Esophagus squamous epithelium (tissue), 5 donors: ENCODE measurements around the gene HAUS1. TPM values are rescaled to one million over a fixed set of nuclear protein-coding genes. Genes with fewer than 3 reads are reported as not detected.

Experiments
- DNase-seq: peaks from one replicate; lab custom pipeline; 2025; lab: John Stamatoyannopoulos, UW
- H3K27ac ChIP-seq, 4 donors: fragments of 200-600 bp; sonication (generic); one replicate each; pipeline ENCODE4 v1.5.1; 2016 to 2019; ENCODE audit warnings: mild to moderate bottlenecking in 1 of 4
- H3K27me3 ChIP-seq, 4 donors: fragments of 200-600 bp; sonication (generic); 1 replicate in 3 of 4; 2 replicates in 1 of 4; pipeline versions ENCODE4 v1.5.1 to v1.6.0; 2017 to 2021; ENCODE audit warnings: antibody characterized with exemption in 1 of 4
- H3K36me3 ChIP-seq, 3 donors: fragments of 200-600 bp; sonication (generic); one replicate each; pipeline ENCODE4 v1.5.1; 2016 to 2019
- H3K4me1 ChIP-seq, 3 donors: fragments of 200-600 bp; sonication (generic); one replicate each; pipeline ENCODE4 v1.5.1; 2017 to 2019
- H3K4me3 ChIP-seq, 4 donors: fragments of 200-600 bp; sonication (generic); 1 replicate in 3 of 4; 2 replicates in 1 of 4; pipeline ENCODE4 v1.5.1; 2016 to 2019; ENCODE audit warnings: mild to moderate bottlenecking in 2 of 4, moderate library complexity in 1 of 4
- H3K9me3 ChIP-seq, 3 donors: fragments of 200-600 bp; sonication (generic); one replicate each; pipeline ENCODE4 v1.5.1; 2016 to 2019
- POLR2A ChIP-seq, 4 donors: fragments of 450-650 bp; IDR thresholded peaks; one replicate each; pipeline ENCODE4 v1.6.1; 2017; ENCODE audit warnings: antibody characterized with exemption in 4 of 4, mild to moderate bottlenecking in 4 of 4, moderate library complexity in 3 of 4
- WGBS, 2 donors: methylation state at CpG; one replicate each; pipeline ENCODE4 v1.1.5; 2018; 5-methylcytosine and 5-hydroxymethylcytosine counted together
- intact Hi-C: fragments of 100-400 bp; cut with DNase I; formaldehyde crosslinking; loops from one replicate; pipeline ENCODE4 v1.15.0; 2022
- small RNA-seq, 4 donors: library from RNA; depleted of rRNA; stranded (forward); fragments of <200 nt; gene quantifications; one replicate each; pipeline ENCODE3, GENCODE V24; 2016
- total RNA-seq, 4 donors: library from RNA; depleted of rRNA; stranded (reverse); fragments of >200 nt; gene quantifications; one replicate each; pipeline ENCODE4 v1.1.0, GENCODE V29; 2016
- TF ChIP-seq, protein P1 (sequence below), 6 experiments: fragments of 450-650 bp in 4 of 6; fragments of 200-600 bp in 2 of 6; sonication (generic) in 2 of 6; IDR thresholded peaks; one replicate each; pipeline ENCODE4 v1.5.1; 2016 to 2019; ENCODE audit warnings: antibody characterized with exemption in 6 of 6, mild to moderate bottlenecking in 4 of 6, moderate library complexity in 4 of 6
- donor health status: DM: yes; HTN: yes; CAD: no.

HAUS1 gene
- total RNA-seq, 4 donors from 2014 or later = 21.1 to 57.3 (median 26.7) TPM

DNA sequence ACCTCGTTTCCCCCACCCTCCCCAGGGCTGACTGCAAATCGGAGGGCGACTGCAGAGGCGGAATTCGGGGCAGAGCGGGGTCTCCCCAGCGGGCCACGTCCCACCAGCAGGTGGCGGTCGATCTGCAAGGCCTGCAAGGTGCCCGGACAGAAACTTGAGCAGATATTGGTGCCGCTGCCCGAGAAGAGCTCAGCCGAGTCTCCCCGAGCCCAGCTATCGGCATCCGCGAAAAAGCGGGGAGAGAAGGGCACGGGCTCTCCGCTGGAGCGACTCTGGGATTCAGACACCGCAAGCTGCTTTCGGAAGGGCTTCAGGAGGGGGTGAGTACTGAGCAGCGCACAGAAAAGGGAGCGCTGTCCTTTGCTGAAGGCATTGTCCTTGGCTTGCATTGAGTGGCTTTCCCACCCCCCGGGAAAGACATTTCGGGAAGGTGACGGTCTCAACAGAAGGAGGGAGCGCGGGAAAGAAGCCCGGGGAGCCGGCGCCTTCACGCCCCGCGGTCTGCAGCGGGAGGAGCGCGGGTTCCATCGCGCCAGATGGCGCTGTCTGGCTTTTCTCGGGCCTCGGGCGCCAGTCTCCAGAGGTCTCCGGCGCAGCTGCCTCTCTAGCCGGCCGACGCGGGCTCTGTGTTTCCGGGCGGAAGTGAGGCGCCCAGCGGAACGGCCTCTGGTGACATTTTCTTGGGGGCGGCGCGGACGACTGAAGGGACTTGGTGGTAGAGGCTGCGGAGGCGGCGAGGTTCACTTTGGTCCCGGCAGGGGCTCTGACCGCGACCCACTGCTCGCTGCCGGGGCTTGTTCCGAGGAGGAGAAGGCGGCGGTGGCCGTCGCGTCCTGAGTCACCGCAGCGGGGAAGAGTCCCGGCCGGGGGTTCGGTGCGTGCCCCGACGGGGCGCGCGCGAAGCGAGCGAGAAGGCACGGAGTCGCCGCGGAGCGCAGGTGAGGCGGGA lies 69.5 kb downstream of the HAUS1 start:
- Histone ChIP-seq H3K4me1 (peaks cover 11 to 47% (median 14%) of the 10 kb centered on the region in 3 donors), H3K27me3 (no peaks in the 10 kb centered on the region), H3K9me3 (no peaks in the 10 kb centered on the region), H3K4me3 (peak overlapping the region; percentile 90 to 100 (median 98)), H3K36me3 (no peaks in the 10 kb centered on the region), H3K27ac (peak overlapping the region; percentile 92 to 98 (median 96))
- peak; percentile 74 for DNase-seq
- intact Hi-C loops = loop anchor here (10.0 kb wide), 1 partner anchor 101 kb away; no protein-coding TSS in a partner anchor
- 0 to 2% methylated on average over 13 to 33 of the region's 95 CpGs for WGBS, 2 donors
- TF ChIP-seq, protein P1, sequence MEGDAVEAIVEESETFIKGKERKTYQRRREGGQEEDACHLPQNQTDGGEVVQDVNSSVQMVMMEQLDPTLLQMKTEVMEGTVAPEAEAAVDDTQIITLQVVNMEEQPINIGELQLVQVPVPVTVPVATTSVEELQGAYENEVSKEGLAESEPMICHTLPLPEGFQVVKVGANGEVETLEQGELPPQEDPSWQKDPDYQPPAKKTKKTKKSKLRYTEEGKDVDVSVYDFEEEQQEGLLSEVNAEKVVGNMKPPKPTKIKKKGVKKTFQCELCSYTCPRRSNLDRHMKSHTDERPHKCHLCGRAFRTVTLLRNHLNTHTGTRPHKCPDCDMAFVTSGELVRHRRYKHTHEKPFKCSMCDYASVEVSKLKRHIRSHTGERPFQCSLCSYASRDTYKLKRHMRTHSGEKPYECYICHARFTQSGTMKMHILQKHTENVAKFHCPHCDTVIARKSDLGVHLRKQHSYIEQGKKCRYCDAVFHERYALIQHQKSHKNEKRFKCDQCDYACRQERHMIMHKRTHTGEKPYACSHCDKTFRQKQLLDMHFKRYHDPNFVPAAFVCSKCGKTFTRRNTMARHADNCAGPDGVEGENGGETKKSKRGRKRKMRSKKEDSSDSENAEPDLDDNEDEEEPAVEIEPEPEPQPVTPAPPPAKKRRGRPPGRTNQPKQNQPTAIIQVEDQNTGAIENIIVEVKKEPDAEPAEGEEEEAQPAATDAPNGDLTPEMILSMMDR (IDR thresholded peaks at IDR 0.05) = peak; percentile 79 to 89 (median 84)
- peak in 2 of 4 donors; percentile 50 to 53 for TF ChIP-seq POLR2A (IDR thresholded peaks at IDR 0.05)

DNA sequence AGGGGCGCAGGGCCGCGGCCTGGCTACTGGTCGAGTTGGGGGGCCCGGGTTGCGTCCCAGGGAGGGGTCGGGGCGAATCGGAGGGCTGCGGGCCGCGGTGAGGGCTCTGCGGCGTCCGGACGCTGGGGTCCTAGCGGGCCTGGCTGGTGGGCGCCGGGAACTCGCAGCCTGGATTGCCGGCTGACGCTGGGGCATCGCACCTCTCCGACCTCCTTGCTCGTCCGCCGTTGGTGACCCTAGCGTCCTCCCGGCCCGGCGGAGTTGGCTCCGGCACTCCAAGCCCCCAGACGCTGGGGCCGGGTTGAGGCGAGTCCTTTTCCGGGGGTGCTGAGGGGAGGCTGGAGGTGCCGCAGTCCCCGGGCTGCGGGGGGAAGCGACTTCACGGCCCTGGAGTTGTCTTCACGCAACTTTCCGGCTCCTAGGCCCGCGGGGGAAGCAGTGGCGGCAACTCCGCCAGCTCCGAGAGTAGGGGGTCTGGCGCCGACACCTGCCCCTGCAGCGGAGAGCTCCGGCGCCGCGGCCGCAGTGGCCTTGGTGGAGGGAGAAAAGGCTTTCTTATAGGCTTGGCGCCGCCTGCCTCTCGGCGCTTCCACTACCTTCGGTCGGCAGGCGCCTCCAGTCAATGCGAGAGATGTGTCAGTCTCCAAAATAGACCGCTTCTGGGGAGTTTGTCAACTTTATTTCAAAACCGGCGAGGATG lies 70.3 kb downstream of the HAUS1 start:
- Histone ChIP-seq H3K27me3 (no peaks in the 10 kb centered on the region), H3K36me3 (no peaks in the 10 kb centered on the region), H3K4me1 (peaks cover 11 to 47% (median 14%) of the 10 kb centered on the region in 3 donors), H3K4me3 (peak overlapping the region; percentile 90 to 100 (median 98)), H3K27ac (peak overlapping the region; percentile 92 to 98 (median 96)), H3K9me3 (no peaks in the 10 kb centered on the region)
- WGBS, 2 donors = 1 to 2% methylated on average over 11 to 13 of the region's 67 CpGs
- intact Hi-C loops = loop anchor here (10.0 kb wide), 1 partner anchor 100 kb away; no protein-coding TSS in a partner anchor
- TF ChIP-seq, protein P1 (IDR thresholded peaks at IDR 0.05) = no peak
- no peak for TF ChIP-seq POLR2A (IDR thresholded peaks at IDR 0.05)
- DNase-seq = no peak

DNA sequence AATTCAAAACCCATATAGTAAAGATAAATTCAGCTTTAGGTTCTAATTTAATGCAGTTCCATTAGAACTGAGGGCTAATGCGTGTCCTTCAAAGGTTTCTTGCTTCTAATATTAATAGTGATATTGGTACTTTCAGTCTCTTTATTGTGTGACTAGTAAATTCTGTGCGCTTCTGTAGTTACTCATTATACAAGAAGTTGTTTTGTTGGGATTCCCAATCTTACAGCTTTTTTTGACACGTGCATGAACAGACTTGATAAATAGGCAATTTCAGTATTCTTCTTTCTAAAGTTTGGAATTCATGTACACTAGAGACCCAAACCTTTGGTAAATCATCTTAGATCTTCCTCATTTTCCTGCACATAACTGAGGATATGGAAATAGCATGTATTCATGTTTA lies 71.8 kb downstream of the HAUS1 start:
- no peaks in the 10 kb centered on the region for H3K27me3 ChIP-seq
- no peak for DNase-seq
- H3K4me3 ChIP-seq = peak overlapping the region in 3 of 4 donors; percentile 90 to 100 (median 98)
- H3K4me1 ChIP-seq = peaks cover 11 to 47% (median 14%) of the 10 kb centered on the region in 3 donors
- 54 to 69% methylated on average over 3 of the region's 3 CpGs for WGBS, 2 donors
- TF ChIP-seq, protein P1 (IDR thresholded peaks at IDR 0.05) = no peak
- no peak for TF ChIP-seq POLR2A (IDR thresholded peaks at IDR 0.05)
- no peaks in the 10 kb centered on the region for H3K36me3 ChIP-seq
- intact Hi-C loops = loop anchor here (10.0 kb wide), 1 partner anchor 99 kb away; no protein-coding TSS in a partner anchor
- H3K9me3 ChIP-seq = no peaks in the 10 kb centered on the region
- H3K27ac ChIP-seq = no peak overlapping the region

Small RNA genes within 50 kb of the gene (small RNA-seq; reads per million reads assigned to genes)
- gene RNU6-1278P (0 reads per million in 4 donors), gene RNY4P37 (0 to 0.27 (median 0.08) reads per million in 4 donors)

Other genes starting within 250 kb of the HAUS1 start
- 10 to 100 TPM in 3 of 4 donors, 1 to 10 TPM in 1; 7.8 to 28.8 (median 22.6) TPM for gene EPG5, start 137.1 kb upstream of the HAUS1 start, total RNA-seq
- gene PSTPIP2, start 32.1 kb upstream of the HAUS1 start, total RNA-seq = 10 to 100 TPM in 2 of 4 donors, 1 to 10 TPM in 2; 5.6 to 18.7 (median 11.1) TPM
- 100 to 1,000 TPM; 404 to 773 (median 503) TPM for gene ATP5F1A, start 6.1 kb upstream of the HAUS1 start, total RNA-seq